Embryonic facial prominence (tissue), 1 donor: ENCODE results near the gene AKT3.

Experiments
- DNase-seq: peaks from one replicate; pipeline ENCODE4 v3.0.0-alpha.2; 2016; ENCODE audit errors: extremely low spot score

The AKT3 gene

DNA sequence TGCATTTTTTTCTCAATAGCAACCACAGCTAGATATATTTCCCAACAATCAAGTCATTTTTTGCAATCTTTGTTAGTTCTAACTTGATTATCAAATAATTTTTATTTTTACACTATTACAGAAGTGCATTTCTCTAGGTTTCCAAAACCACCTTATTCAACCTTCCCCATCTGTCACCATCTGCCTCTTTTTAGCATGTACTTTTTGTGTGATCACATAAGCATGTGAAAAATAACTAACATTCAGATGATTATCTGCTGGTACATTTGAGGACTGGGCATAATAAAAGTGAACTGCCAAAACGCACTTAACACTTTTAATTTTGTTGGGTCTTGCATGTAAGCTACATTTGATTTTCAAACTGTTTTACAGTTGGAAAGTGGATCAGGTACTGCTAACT lies 291.5 kb downstream of the AKT3 start:
- DNase-seq, result no peak

GRCh38 chr1:243557866-243558265 lies 292.2 kb downstream of the AKT3 start:
- no peak for DNase-seq

DNA sequence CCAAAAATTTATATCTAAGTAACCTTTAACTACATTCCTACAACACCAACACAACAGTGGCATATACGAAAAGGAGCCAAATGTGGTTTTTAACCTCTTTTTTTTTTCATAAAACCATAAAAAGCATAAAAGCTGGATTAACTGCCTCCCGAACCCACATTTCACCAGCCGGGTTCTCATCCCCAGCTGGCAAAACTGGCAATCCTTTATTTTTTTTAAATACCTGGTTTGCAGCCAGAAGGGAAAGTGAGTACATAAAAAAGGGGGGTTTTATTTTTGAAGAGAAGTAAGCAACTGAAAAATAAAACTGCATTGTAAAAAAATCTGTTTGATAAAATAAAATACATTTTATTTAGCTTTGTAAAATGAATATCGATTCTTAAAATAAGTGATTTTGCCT lies 295.4 kb downstream of the AKT3 start:
- DNase-seq, result no peak

- no peak for DNase-seq
Measured at GRCh38 chr1:243553090-243553489, 297.0 kb downstream of the AKT3 start.

DNA sequence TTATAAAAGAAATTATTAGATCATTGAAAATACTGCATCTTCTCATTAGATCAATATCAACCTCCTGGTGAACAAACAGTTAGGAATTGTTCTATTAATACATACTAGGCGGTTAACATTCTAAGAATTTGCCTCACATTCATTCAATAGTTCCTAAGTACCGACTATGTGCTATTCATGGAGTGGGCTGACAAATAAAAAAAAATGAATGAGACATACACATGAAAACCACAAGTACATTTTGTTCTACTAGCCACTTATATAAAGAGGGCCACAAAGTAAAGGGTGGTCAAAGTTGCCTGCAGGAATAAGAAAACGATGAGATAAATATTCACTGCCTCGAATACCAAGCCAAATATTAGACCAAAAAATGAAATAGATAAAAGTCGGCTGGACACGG lies 299.8 kb downstream of the AKT3 start:
- no peak for DNase-seq

GRCh38 chr1:243549791-243550190 lies 300.3 kb downstream of the AKT3 start:
- no peak for DNase-seq

GRCh38 chr1:243549108-243549507 lies 300.9 kb downstream of the AKT3 start:
- no peak for DNase-seq

- DNase-seq, result no peak
Measured at GRCh38 chr1:243548516-243548915, 301.5 kb downstream of the AKT3 start.

- no peak for DNase-seq
Measured at GRCh38 chr1:243547891-243548290, 302.2 kb downstream of the AKT3 start.

GRCh38 chr1:243546457-243546856 lies 303.6 kb downstream of the AKT3 start:
- DNase-seq, result no peak

DNA sequence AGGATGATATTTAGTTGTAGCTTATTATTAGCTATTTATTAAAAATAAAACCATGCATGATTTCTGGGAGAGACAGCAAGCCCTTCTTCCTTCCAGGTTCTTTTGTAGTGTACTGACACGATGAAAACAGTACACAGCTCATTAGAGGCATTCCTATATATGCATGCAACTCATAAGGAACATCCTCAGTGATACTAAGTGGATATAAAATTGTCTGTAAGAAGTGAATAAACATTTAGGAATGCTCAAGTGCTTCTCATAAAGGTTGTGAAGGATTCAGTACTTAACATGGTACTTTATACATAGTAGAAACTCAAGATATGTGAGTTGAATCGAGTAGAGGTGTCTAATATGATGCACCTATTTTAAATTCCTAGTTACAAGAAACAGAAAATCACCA lies 306.5 kb downstream of the AKT3 start:
- no peak for DNase-seq

GRCh38 chr1:243542739-243543415 lies 307.2 kb downstream of the AKT3 start:
- DNase-seq, result no peak

- DNase-seq, result no peak
Measured at GRCh38 chr1:243539636-243540035, 310.4 kb downstream of the AKT3 start.

GRCh38 chr1:243535014-243535413 lies 315.0 kb downstream of the AKT3 start:
- DNase-seq, result no peak

DNA sequence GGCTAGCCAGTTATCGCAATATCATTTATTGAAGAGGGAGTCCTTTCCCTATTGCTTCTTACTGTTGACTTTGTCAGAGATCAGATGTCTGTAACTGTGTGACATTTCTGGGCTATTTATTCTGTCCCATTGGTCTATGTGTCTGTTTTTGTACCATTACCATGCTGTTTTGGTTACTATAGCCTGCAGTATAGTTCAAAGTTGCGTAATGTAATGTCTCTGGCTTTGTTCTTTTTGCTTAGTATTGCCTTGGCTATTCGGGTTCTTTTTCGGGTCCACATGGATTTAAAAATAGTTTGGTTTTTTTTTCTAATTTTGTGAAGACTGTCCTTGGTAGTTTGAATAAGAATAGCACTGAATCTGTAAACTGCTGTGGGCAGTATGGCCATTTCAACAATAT lies 320.5 kb downstream of the AKT3 start:
- no peak for DNase-seq

GRCh38 chr1:243528459-243529121 lies 321.5 kb downstream of the AKT3 start:
- no peak for DNase-seq

DNA sequence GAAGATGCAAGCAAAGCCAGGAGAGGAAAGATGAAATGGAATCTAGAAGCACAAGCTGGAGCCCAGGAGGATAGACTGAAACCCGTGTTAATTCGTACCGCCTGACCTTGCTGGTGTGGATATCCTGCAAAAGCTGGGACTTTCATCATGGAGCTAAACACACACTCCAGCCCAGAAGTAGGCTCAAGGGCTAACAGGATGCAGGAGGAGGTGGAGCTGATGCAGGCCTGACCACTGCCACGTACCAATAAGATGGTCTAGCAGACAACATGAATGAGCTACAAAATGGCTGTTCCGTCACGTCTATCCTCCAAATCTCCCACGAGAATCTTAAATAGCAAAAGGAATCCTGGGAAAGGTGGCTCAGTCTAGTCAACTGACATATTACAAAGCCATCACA lies 323.9 kb downstream of the AKT3 start:
- DNase-seq, result no peak

GRCh38 chr1:243525085-243525487 lies 325.0 kb downstream of the AKT3 start:
- no peak for DNase-seq

- DNase-seq, result no peak
Measured at GRCh38 chr1:243523766-243524165, 326.3 kb downstream of the AKT3 start.

DNA sequence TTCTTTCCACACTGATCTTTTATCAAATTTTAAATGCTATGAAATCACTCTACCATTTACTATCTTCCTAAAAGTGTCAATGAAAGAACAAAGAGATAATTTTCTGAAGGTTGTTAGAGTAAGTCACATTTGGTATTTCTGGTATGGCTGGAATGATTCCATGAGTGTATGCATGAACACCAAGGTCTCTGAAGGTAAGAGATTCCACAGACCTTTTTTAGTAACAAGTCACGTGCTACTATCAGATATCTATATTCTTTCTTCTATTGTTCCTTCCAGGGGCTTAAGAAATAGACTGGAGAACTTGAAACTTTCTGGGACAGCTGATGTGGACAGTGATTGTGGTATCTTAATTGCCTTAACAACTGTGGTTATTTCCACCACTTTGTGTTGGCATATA lies 329.2 kb downstream of the AKT3 start:
- no peak for DNase-seq

DNA sequence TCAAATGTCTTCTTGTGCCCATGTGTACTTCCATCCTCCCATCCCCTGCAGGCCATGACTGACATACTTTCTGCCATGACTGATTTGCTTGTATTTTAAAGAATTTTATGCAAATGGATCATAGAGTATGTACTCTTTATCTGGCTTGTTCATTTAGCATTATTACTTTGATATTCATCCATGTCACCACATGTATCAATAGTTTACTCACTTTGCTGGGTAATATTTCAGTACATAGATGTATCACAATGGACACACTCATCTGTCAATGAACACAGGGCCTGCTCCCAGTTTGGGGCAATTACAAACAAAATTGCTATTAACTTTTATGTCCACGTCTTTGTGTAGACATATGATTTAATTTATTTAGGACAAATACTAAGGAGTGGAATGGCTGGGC lies 335.1 kb downstream of the AKT3 start:
- no peak for DNase-seq

- no peak for DNase-seq
Measured at GRCh38 chr1:243513726-243514491, 336.1 kb downstream of the AKT3 start.

- no peak for DNase-seq
Measured at GRCh38 chr1:243510928-243511327, 339.1 kb downstream of the AKT3 start.
